Activated naive CD4-positive, alpha-beta T cell treated with anti-CD3 and anti-CD28 coated beads, Interleukin-2, amount 10 ng/mL, durations not matched to agents 5 hours and 36 hours (primary cell): ENCODE measurements around the gene HARS2. TPM values are rescaled to one million over a fixed set of nuclear protein-coding genes. Genes with fewer than 3 reads are reported as not detected.

ENCODE experiments used
- microRNA-seq: library from miRNA; unstranded; fragments of <30 nt; microRNA quantifications from one replicate; pipeline ENCODE4 v1.2.0, GENCODE V29; 2022; ENCODE audit warnings: borderline microRNAs expressed, borderline replicate concordance
- total RNA-seq, 2 experiments: library from RNA; stranded (reverse); gene quantifications; one replicate each; pipeline ENCODE4 v1.2.3, GENCODE V29; 2021

Gene HARS2, protein sequence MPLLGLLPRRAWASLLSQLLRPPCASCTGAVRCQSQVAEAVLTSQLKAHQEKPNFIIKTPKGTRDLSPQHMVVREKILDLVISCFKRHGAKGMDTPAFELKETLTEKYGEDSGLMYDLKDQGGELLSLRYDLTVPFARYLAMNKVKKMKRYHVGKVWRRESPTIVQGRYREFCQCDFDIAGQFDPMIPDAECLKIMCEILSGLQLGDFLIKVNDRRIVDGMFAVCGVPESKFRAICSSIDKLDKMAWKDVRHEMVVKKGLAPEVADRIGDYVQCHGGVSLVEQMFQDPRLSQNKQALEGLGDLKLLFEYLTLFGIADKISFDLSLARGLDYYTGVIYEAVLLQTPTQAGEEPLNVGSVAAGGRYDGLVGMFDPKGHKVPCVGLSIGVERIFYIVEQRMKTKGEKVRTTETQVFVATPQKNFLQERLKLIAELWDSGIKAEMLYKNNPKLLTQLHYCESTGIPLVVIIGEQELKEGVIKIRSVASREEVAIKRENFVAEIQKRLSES
- total RNA-seq, result 10 to 100 TPM; 32.3 to 35.3 TPM

DNA sequence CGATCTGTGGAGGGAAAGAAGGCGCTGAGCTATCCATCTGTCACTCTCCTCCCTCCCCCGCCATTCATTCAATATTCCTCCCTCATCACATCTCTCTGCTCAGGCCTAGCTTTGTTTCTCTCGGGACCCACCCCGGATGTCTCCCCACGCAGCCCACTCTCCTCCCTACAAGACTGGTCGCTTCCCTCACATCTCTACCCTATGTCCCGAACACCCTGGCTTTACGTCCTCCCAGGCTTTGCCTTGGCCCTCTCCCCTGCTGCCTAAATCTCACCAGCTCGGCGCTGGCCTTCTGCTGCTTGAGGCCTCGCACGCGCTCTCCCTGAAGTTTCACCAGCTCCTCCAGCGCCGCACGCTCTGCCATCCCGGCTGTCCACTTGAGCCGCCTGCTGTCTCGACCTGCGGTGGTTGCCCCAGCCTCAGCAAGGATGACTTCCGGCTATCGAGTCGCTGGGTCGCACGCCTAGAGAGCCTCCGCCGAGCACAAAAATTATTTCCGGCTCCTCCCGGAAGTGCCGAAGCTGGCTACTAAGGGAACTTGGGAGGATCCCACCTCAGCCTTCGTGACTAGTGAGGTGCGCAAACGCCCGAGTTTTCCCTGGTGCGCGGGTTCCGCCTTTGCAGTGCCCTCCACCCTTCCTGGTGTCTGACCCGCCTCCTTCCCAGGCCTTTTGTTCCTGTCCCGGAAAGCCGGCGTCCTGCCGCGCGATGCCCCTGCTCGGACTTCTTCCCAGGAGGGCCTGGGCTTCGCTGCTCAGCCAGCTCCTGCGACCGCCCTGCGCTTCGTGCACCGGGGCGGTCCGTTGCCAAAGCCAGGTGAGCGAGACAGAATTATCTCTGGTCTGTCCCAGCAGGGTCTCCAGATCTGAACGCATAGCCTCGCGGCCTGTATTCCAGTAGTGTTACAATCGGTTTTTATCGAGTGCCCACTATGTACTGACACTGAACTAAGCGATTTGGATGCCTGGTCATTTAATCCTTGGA, at the start of gene HARS2, which contains the start of gene HARS1:
Gene HARS2, plus strand, starts transcription at position 515 of the 984 bp plus-strand sequence. Its CDS starts 194 bp downstream, at position 709.
Gene HARS1, minus strand, starts transcription at position 430 of the 984 bp plus-strand sequence. Its CDS starts 66 bp downstream, at position 364.

DNA sequence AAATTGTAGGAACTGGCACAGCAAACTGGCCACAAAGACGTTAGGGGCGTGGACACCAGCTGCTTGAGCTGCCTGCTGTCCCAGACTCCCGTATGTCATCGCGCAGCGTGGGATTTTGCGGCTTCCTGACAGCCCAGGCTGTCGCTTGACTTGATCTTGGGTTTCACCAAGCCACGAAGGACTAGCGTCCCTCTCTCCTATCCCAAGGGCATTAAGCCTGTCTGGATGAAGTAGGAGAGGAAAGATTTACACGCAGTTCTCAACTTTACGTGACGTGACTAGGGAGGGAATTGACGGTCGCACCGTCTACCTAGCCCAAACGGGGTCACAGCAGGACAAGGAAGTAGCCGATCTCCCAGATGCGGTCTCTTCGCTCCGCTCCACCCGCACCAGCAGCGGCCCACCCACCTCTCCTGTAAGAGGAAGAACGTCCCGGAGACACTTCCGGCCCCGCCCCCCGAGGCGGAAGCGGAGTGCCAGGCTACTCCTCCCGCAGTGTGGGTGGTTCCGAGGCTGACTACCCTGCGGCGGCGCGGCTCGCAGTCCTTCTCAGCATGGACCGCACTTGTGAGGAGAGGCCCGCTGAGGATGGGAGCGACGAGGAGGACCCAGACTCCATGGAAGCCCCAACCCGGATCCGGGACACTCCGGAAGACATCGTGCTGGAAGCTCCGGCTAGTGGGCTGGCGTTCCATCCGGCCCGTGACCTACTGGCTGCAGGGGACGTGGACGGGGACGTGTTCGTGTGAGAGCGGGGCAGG, 26.7 kb upstream of the HARS2 start, which contains the start of gene WDR55:
Gene WDR55, plus strand, starts transcription at position 546 of the 761 bp plus-strand sequence. Its CDS starts 9 bp downstream, at position 555.

DNA sequence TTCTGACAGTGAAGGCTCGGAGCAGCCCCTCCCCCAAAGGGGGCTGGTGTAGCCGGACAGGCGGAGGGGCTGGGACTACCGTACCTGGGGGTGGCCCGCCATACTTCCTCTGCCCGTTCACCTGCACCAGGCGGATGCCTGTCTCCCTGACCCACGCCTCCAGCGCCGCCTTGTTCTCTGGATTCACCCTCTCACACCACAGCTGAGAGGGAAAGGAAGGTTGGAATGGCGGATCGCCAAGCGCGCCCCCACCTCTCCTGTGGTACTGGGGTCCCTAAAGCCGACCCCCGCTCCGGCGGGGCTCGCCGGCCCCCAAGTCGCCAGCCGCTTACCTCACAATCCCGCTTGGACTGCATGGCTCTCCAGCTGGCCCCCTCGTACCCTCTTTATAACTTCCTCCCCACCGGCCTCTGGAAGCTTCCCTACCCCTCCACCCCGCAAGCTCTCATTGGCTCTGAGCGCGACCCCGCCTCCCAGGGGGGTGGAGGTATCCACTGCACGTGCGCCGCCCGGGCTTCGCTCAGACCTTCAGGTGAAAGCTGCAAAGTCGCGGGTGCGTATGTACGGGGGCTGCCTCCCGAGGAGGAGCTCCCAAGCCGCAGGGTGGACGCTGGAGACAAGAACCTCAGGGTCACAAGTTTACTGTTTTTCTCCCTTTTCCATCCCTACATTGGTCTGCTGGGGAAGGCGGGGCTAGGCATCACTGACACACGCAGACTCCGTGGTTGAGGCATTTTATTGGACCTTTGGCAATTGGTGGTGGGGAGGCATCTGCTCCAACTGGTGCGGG, 17.9 kb upstream of the HARS2 start, which contains the start of gene DND1:
Gene DND1, minus strand, starts transcription at position 390 of the 790 bp plus-strand sequence. Its CDS starts 34 bp downstream, at position 356.

DNA sequence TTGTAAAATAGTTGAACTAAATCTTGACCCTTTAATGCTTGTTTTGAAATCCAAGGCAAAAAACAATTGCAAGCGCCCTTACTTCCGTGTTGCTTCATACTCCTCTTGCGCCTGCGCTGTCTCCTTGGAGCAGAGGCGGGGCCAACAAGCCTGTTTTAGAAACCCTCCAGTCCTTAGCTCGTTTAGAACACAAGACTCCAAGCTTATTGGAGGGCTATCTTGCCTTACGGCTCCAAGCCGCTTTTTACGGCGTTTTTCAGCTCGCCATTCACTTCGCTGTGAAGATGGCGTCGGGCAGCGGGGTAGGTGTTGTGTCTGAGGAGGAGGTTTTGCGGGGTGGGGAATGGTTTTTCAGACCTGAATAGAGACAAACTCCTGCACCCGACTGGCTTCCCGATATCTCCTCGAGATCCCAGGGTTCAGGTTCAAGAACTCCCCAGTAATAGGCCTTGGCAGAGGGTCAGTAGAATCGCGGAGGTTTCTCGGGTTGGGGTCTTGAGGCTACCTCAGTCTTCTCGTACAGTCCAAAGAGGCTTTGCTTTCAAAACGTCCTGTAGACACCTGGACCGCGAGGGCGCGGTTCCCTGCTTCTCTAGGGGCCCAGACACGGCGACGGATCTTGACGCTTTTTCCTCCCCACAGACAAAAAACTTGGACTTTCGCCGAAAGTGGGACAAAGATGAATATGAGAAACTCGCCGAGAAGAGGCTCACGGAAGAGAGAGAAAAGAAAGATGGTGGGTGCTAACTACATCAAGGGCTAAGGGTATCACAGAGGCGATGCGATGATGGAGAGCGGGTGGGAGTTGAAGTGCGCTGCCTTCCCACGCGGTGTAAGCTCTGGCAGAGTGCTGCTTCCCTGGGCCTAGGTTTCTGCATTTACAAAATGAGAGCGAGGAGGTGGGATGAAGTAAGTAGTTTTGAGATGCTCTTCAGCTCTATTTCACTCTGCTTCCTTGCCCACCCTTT, 9.2 kb downstream of the HARS2 start, which contains the start of gene ZMAT2:
Gene ZMAT2, plus strand, starts transcription at position 271 of the 968 bp plus-strand sequence. Its CDS starts 14 bp downstream, at position 285.

Small RNAs within 50 kb of the gene (microRNA-seq; reads per million reads assigned to microRNA genes)
- gene MIR3655, result 1.7 reads per million

Other genes starting within 250 kb of the HARS2 start
- gene EIF4EBP3, start 143.8 kb upstream of the HARS2 start, total RNA-seq, result 10 to 100 TPM; 13.2 to 15.4 TPM
- 10 to 100 TPM; 32.8 to 33.4 TPM for gene SRA1, start 134.0 kb upstream of the HARS2 start, total RNA-seq
- 10 to 100 TPM; 33.3 to 33.9 TPM for gene APBB3, start 126.9 kb upstream of the HARS2 start, total RNA-seq
- 10 to 100 TPM; 74.6 to 80.4 TPM for gene SLC35A4, start 126.6 kb upstream of the HARS2 start, total RNA-seq
- under 1 TPM; 0.66 to 0.77 TPM for gene CD14, start 58.3 kb upstream of the HARS2 start, total RNA-seq
- gene TMCO6, start 52.0 kb upstream of the HARS2 start, total RNA-seq, result 10 to 100 TPM; 35.5 to 38.1 TPM
- 10 to 100 TPM; 70.9 to 72.6 TPM for gene NDUFA2, start 43.8 kb upstream of the HARS2 start, total RNA-seq
- 100 to 1,000 TPM; 118 to 121 TPM for gene IK, start 43.6 kb upstream of the HARS2 start, total RNA-seq
- 10 to 100 TPM; 34.2 to 34.7 TPM for gene WDR55, start 26.6 kb upstream of the HARS2 start, total RNA-seq
- 1 to 10 TPM; 2.5 to 2.9 TPM for gene DND1, start 17.9 kb upstream of the HARS2 start, total RNA-seq
- gene HARS1, start 85 bp upstream of the HARS2 start, total RNA-seq, result 10 to 100 TPM; 69.7 to 74.2 TPM
- 10 to 100 TPM; 56.1 to 56.9 TPM for gene ZMAT2, start 9.0 kb downstream of the HARS2 start, total RNA-seq
- gene PCDHA1, start 94.7 kb downstream of the HARS2 start, total RNA-seq, result not detected
- not detected for gene PCDHA2, start 103.4 kb downstream of the HARS2 start, total RNA-seq
- gene PCDHA3, start 109.6 kb downstream of the HARS2 start, total RNA-seq, result not detected
- gene PCDHA4, start 115.6 kb downstream of the HARS2 start, total RNA-seq, result not detected
- gene PCDHA5, start 130.2 kb downstream of the HARS2 start, total RNA-seq, result not detected
- gene PCDHA6, start 136.5 kb downstream of the HARS2 start, total RNA-seq, result not detected
- not detected for gene PCDHA7, start 142.8 kb downstream of the HARS2 start, total RNA-seq
- gene PCDHA8, start 149.7 kb downstream of the HARS2 start, total RNA-seq, result not detected
- not detected for gene PCDHA9, start 156.9 kb downstream of the HARS2 start, total RNA-seq
- not detected for gene PCDHA10, start 164.4 kb downstream of the HARS2 start, total RNA-seq
- not detected for gene PCDHA11, start 177.5 kb downstream of the HARS2 start, total RNA-seq
- gene PCDHA12, start 183.9 kb downstream of the HARS2 start, total RNA-seq, result not detected
- gene PCDHA13, start 190.7 kb downstream of the HARS2 start, total RNA-seq, result not detected
- not detected for gene PCDHAC1, start 234.8 kb downstream of the HARS2 start, total RNA-seq